Glutamatergic neuron (in vitro differentiated cells): ENCODE measurements around the gene PTPRN2. TPM values are rescaled to one million over a fixed set of nuclear protein-coding genes. Genes with fewer than 3 reads are reported as not detected.
"Not testable (repeated sequence)": the region's sequence is repeated elsewhere in the genome, so short reads cannot be mapped to it uniquely, and the experiment has no call there.

ENCODE experiments used
- DNase-seq: peaks from one replicate; pipeline ENCODE4 v3.0.0; 2022
- H3K27ac Mint-ChIP-seq: one replicate; pipeline ENCODE4 v1.8.0; 2020; ENCODE audit warnings: mild to moderate bottlenecking, mixed read lengths, inconsistent platforms; ENCODE audit not compliant: unreplicated experiment
- H3K27me3 Mint-ChIP-seq: one replicate; pipeline ENCODE4 v1.8.0; 2020; ENCODE audit warnings: mild to moderate bottlenecking, moderate library complexity, mixed read lengths, inconsistent platforms; ENCODE audit not compliant: unreplicated experiment
- H3K36me3 Mint-ChIP-seq: one replicate; pipeline ENCODE4 v1.8.0; 2020; ENCODE audit warnings: mild to moderate bottlenecking, mixed read lengths, inconsistent platforms; ENCODE audit not compliant: unreplicated experiment
- H3K4me1 Mint-ChIP-seq: one replicate; pipeline ENCODE4 v1.8.0; 2020; ENCODE audit warnings: mild to moderate bottlenecking, low read depth, mixed read lengths, inconsistent platforms; ENCODE audit not compliant: unreplicated experiment
- H3K4me3 Mint-ChIP-seq: one replicate; pipeline ENCODE4 v1.8.0; 2020; ENCODE audit warnings: mild to moderate bottlenecking, mixed read lengths, inconsistent platforms; ENCODE audit not compliant: unreplicated experiment
- H3K9me3 Mint-ChIP-seq: one replicate; pipeline ENCODE4 v1.8.0; 2020; ENCODE audit warnings: mild to moderate bottlenecking, moderate library complexity, mixed read lengths, inconsistent platforms; ENCODE audit not compliant: unreplicated experiment
- total RNA-seq: library from RNA; stranded (reverse); fragmentation: NEBNext Ultra II Directional; extraction: Animal tissue kit (Norgen Biotek cat#: 25700); gene quantifications from one replicate; pipeline ENCODE4 v1.2.1, GENCODE V29; 2021; ENCODE audit not compliant: unreplicated experiment
- TF ChIP-seq, protein P1 (sequence below): fragments of 200-600 bp; sonication (generic); IDR thresholded peaks from one replicate; pipeline ENCODE4 v1.5.0; 2021; ENCODE audit not compliant: partially characterized antibody, unreplicated experiment

Gene PTPRN2
- total RNA-seq, 1 donor from 2014 or later: 49.0 TPM

DNA sequence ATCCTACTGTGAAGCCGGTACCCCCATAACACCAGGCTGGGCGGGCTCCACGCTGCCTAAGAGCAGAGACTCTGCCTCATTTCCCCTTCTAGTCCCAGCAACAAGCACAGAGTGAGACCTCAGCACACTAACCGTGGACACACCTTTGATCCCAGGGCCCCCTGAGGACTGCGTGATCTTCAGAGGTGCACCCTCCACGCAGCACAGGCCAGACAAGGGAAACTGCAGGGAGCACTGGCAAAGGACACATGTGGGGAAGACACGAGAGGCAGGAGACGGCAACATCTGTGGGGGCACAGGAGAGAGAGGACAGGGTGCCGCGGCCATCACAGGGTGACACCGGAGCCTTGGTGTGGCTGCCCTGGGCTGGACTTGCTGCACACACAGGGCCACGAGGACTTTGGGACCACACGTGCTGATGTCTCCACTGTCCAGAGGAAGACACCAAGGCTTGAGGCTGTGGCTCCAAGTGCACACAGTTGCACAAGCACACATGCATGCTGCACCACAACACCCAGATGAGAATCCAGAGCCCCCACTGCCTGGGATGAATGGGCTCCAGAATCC, 128.8 kb downstream of the PTPRN2 start:
- H3K36me3 Mint-ChIP-seq: peaks cover 19% of the 10 kb centered on the region
- no peak overlapping the region for H3K4me3 Mint-ChIP-seq
- peaks cover 18% of the 10 kb centered on the region for H3K9me3 Mint-ChIP-seq
- peaks cover 9% of the 10 kb centered on the region for H3K4me1 Mint-ChIP-seq
- TF ChIP-seq, protein P1, sequence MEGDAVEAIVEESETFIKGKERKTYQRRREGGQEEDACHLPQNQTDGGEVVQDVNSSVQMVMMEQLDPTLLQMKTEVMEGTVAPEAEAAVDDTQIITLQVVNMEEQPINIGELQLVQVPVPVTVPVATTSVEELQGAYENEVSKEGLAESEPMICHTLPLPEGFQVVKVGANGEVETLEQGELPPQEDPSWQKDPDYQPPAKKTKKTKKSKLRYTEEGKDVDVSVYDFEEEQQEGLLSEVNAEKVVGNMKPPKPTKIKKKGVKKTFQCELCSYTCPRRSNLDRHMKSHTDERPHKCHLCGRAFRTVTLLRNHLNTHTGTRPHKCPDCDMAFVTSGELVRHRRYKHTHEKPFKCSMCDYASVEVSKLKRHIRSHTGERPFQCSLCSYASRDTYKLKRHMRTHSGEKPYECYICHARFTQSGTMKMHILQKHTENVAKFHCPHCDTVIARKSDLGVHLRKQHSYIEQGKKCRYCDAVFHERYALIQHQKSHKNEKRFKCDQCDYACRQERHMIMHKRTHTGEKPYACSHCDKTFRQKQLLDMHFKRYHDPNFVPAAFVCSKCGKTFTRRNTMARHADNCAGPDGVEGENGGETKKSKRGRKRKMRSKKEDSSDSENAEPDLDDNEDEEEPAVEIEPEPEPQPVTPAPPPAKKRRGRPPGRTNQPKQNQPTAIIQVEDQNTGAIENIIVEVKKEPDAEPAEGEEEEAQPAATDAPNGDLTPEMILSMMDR: no peak
- DNase-seq: no peak
- H3K27me3 Mint-ChIP-seq: peaks cover 9% of the 10 kb centered on the region
- peak overlapping the region; percentile 49 for H3K27ac Mint-ChIP-seq

DNA sequence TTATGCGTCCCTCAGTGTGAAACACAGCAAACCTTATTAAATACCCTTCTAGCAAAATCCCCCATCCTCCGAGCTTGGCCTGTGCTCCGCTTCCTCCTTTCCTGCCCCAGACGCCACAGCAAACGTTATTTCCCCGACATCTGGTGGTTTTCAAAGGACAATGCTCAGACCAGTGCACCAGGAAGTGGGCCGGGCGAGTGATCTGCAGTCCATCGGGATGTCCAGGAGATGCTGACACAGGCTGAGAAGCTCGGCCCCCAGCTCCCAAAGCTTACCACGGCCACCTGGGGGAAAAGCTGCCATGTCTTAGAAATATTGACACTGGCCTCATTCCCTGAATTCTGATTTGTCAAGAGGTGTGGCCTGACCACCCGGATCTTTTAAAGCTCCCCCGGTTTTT, 129.5 kb downstream of the PTPRN2 start:
- H3K4me1 Mint-ChIP-seq: peaks cover 9% of the 10 kb centered on the region
- H3K36me3 Mint-ChIP-seq: peaks cover 14% of the 10 kb centered on the region
- DNase-seq: no peak
- peaks cover 9% of the 10 kb centered on the region for H3K27me3 Mint-ChIP-seq
- H3K4me3 Mint-ChIP-seq: no peak overlapping the region
- TF ChIP-seq, protein P1: no peak
- no peak overlapping the region for H3K27ac Mint-ChIP-seq
- peaks cover 14% of the 10 kb centered on the region for H3K9me3 Mint-ChIP-seq

DNA sequence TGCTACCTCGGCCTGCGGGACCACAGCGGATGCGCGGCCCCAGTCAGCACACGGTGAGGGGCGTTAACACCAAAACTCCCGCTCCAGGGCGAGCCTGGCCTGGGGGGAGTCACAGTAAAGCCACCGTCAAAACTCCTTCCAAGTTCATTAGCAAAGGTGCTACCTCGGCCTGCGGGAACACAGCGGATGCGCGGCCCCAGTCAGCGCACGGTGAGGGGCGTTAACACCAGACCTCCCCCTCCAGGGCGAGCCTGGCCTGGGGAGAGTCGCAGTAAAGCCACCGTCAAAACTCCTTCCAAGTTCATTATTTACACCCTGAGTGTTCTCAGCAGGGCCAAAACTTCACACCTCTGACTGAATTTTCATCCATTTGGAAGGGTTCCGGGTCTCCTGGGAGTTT, 130.0 kb downstream of the PTPRN2 start:
- not testable (repeated sequence) for H3K4me3 Mint-ChIP-seq, H3K4me1 Mint-ChIP-seq, H3K27ac Mint-ChIP-seq, H3K27me3 Mint-ChIP-seq, DNase-seq
- peaks cover 13% of the 10 kb centered on the region for H3K36me3 Mint-ChIP-seq
- H3K9me3 Mint-ChIP-seq: peaks cover 13% of the 10 kb centered on the region

DNA sequence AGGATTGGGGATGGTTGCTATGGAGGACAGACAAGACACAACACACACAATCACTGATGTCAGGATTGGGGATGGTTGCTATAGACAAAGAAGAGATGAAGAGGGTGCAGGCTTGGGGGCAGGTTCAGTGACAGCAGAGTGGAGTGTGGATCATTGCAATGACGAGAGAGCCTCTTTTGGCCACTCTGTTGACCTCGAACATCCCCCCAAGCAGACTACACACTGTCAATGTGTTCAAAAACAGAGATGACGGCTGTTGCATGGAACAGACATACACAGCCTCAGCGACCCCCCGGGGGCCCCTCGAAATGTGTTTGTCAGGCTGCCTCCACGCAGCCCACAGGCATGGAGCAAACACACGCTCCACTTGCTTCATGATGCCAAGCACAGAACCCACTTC, 133.0 kb downstream of the PTPRN2 start:
- H3K9me3 Mint-ChIP-seq: peaks cover 13% of the 10 kb centered on the region
- peaks cover 9% of the 10 kb centered on the region for H3K27me3 Mint-ChIP-seq
- no peak for DNase-seq
- TF ChIP-seq, protein P1: no peak
- H3K36me3 Mint-ChIP-seq: peaks cover 8% of the 10 kb centered on the region
- no peak overlapping the region for H3K27ac Mint-ChIP-seq
- H3K4me1 Mint-ChIP-seq: peaks cover 6% of the 10 kb centered on the region
- no peak overlapping the region for H3K4me3 Mint-ChIP-seq

DNA sequence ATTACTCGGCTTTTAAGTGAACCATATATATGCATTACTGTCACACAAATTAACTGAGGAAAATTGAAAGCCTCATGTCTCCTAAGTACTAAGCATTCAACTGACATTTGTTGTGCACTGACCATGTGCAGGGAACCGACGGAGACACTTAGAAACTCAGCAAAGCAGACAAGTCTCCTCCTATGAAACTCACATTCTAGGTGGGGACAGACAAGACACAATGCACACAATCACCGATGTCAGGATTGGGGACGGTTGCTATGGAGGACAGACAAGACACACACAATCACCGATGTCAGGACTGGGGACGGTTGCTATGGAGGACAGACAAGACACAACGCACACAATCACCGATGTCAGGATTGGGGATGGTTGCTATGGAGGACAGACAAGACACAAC, 134.0 kb downstream of the PTPRN2 start:
- DNase-seq: no peak
- H3K9me3 Mint-ChIP-seq: peaks cover 11% of the 10 kb centered on the region
- TF ChIP-seq, protein P1: no peak
- no peak overlapping the region for H3K27ac Mint-ChIP-seq
- H3K36me3 Mint-ChIP-seq: peaks cover 8% of the 10 kb centered on the region
- H3K4me3 Mint-ChIP-seq: no peak overlapping the region
- H3K4me1 Mint-ChIP-seq: peaks cover 6% of the 10 kb centered on the region
- H3K27me3 Mint-ChIP-seq: peaks cover 8% of the 10 kb centered on the region
